Retinal pigment epithelial cell (primary cell): ENCODE results near the gene IFIT1.

ENCODE experiments used
- DNase-seq: peaks from one replicate; pipeline ENCODE4 v3.0.0-alpha.2; 2010; ENCODE audit warnings: low read depth
- H3K4me3 ChIP-seq: 2 replicates; pipeline ENCODE4 v1.5.1; 2011; ENCODE audit warnings: mild to moderate bottlenecking, low read length, control low read depth, moderate library complexity
- CTCF ChIP-seq: conservative IDR thresholded peaks from 2 replicates; pipeline ENCODE4 v1.5.1; 2011; ENCODE audit warnings: low read depth, low read length, control low read depth, inconsistent platforms

The IFIT1 gene

GRCh38 chr10:89357096-89357495, 35.3 kb upstream of the IFIT1 start:
- no peak for TF ChIP-seq CTCF
- DNase-seq, result no peak
- no peak overlapping the region for H3K4me3 ChIP-seq

- H3K4me3 ChIP-seq, result no peak overlapping the region
- no peak for DNase-seq
- TF ChIP-seq CTCF, result no peak
These were observed 34.4 kb upstream of the IFIT1 start for GRCh38 chr10:89357975-89358374.

GRCh38 chr10:89360157-89360556, 32.3 kb upstream of the IFIT1 start:
- DNase-seq, result no peak
- no peak overlapping the region for H3K4me3 ChIP-seq
- no peak for TF ChIP-seq CTCF

- TF ChIP-seq CTCF, result no peak
- H3K4me3 ChIP-seq, result no peak overlapping the region
- DNase-seq, result no peak
These were observed 29.5 kb upstream of the IFIT1 start for GRCh38 chr10:89362929-89363328.

- no peak for TF ChIP-seq CTCF
- no peak overlapping the region for H3K4me3 ChIP-seq
- DNase-seq, result no peak
These were observed 28.5 kb upstream of the IFIT1 start for GRCh38 chr10:89363729-89364442.

- TF ChIP-seq CTCF, result no peak
- DNase-seq, result no peak
These were observed 27.9 kb upstream of the IFIT1 start for GRCh38 chr10:89364531-89364930.

GRCh38 chr10:89367529-89367928, 24.9 kb upstream of the IFIT1 start:
- no peak for TF ChIP-seq CTCF
- no peak for DNase-seq
- H3K4me3 ChIP-seq, result no peak overlapping the region

More at GRCh38 chr10:89364531-89364930, 27.9 kb upstream of the IFIT1 start:
- H3K4me3 ChIP-seq, result no peak overlapping the region
